ENCODE measurements around the gene RHOA.

RHOA gene

DNA sequence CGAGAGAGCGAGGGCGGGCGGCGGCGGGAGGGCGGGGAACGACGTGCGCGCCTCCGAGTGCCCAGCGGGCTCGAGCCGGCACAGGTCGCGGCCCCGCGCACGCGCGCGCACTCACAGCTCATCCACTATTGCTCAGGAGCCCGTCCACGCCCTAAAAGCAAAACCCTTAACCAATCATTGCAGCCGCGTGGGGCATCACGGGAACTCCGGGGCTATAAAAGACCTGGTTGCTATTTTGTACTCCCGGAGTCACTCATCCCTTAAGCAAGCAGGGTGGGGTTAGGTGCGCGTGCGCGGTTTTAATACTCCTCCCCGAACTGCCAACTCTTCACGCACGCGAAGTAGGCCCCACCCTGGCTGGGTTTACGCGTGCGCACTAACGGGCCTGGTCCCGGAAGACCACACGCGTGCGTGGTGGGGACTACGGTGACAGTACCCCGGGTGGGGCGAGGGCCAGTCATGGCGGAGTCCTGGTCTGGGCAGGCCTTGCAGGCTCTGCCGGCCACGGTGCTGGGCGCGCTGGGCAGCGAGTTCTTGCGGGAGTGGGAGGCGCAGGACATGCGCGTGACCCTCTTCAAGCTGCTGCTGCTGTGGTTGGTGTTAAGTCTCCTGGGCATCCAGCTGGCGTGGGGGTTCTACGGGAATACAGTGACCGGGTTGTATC, at the start of gene RHOA, which contains the start of gene TCTA:
RHOA (minus strand) TSS at position 9 of the 664 bp plus-strand sequence. CDS start 36,387 bp downstream, outside the sequence.
TCTA (plus strand) TSS at position 456 of the 664 bp plus-strand sequence; CDS start at position 460, 4 bp downstream.
- H3K9me3 ChIP-seq (ENCODE audit: control insufficient read depth in 5 of 5, low read length in 5 of 5), result no peaks in the 10 kb centered on the region
- peak within 1 kb of the TSS; percentile 96 to 99 (median 97) for H3K9ac ChIP-seq (ENCODE audit: low read length in 5 of 5)
- H3K4me3 ChIP-seq (ENCODE audit: low read depth in 1 of 5, low read length in 5 of 5), result peak within 1 kb of the TSS; percentile 85 to 97 (median 95)
- peaks cover 0 to 24% (median 14%) of the 10 kb centered on the region in 5 donors for H3K36me3 ChIP-seq (ENCODE audit: control insufficient read depth in 5 of 5, insufficient read depth in 5 of 5, low read length in 5 of 5)
- peaks cover 15 to 72% (median 69%) of the 10 kb centered on the region in 5 donors for H3K4me1 ChIP-seq (ENCODE audit: control insufficient read depth in 5 of 5, insufficient read depth in 5 of 5, low read length in 5 of 5)
- peak within 1 kb of the TSS; percentile 97 for H3K27ac ChIP-seq (ENCODE audit: low read depth, low read length)
- H3K27me3 ChIP-seq (ENCODE audit: control insufficient read depth in 5 of 5, insufficient read depth in 4 of 5, low read length in 5 of 5), result no peaks in the 10 kb centered on the region

DNA sequence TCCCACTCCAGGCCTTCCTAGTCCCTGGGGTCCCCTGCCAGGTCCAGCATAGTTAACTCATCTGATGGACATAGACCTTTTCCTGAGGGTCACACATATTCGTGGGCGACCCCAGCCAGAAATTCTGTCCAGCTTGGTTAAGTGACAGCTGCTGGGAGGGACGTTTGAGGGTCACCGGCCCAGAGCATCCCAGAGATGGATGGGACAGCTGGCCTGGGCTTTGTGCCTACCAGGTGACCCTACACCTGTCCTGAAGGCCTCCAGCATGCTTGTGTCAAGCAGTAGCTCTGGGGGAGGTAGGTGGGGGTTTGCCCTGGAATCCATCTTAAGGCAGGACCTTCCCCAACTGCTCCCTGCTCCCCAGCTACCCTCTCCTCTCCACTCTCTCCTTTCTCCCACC, 49.2 kb upstream of the RHOA start:
- peaks cover 0 to 13% (median 5%) of the 10 kb centered on the region in 5 donors for H3K4me1 ChIP-seq (ENCODE audit: control insufficient read depth in 5 of 5, insufficient read depth in 5 of 5, low read length in 5 of 5)
- H3K9ac ChIP-seq (ENCODE audit: low read length in 5 of 5), result no peak overlapping the region
- no peak overlapping the region for H3K4me3 ChIP-seq (ENCODE audit: low read depth in 1 of 5, low read length in 5 of 5)
- no peaks in the 10 kb centered on the region for H3K27me3 ChIP-seq (ENCODE audit: control insufficient read depth in 5 of 5, insufficient read depth in 4 of 5, low read length in 5 of 5)
- no peak overlapping the region for H3K27ac ChIP-seq (ENCODE audit: low read depth, low read length)
- H3K36me3 ChIP-seq (ENCODE audit: control insufficient read depth in 5 of 5, insufficient read depth in 5 of 5, low read length in 5 of 5), result no peaks in the 10 kb centered on the region
- no peaks in the 10 kb centered on the region for H3K9me3 ChIP-seq (ENCODE audit: control insufficient read depth in 5 of 5, low read length in 5 of 5)

DNA sequence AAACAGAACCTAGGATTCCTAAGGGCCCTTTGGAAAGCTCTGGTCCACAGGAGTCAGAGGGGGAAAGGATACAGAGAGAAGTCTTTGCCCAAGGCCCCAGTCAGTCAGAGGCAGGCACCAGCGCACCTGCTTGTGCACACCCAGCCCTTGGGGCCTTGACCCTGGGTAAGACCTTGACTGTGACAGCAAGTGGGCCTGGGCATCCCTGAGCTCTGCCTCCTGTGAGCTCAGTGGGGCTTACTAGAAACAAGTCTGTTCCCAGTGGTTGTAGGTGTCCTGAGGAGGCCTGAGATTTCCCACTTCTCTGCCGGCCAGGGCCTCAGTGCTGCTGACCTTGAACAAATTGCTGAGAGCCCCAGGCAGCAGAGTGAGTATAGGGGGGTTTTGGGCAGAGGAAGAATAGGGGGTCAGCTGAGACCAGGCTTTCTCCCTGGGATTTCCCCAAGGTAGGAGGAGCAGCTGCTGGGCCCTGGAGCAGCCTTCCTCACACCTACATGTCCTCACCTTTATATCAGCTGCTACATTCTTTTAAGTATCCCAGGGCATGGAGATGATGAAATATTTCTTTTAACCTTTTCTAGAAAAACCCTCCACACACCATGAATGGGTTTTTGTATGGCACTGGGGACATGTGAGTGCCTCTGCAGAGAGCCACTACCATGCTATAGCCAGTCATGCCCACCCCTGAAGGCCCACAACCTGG, 48.6 kb upstream of the RHOA start:
- H3K9me3 ChIP-seq (ENCODE audit: control insufficient read depth in 5 of 5, low read length in 5 of 5), result no peaks in the 10 kb centered on the region
- H3K27ac ChIP-seq (ENCODE audit: low read depth, low read length), result no peak overlapping the region
- H3K4me3 ChIP-seq (ENCODE audit: low read depth in 1 of 5, low read length in 5 of 5), result no peak overlapping the region
- no peak overlapping the region for H3K9ac ChIP-seq (ENCODE audit: low read length in 5 of 5)
- no peaks in the 10 kb centered on the region for H3K27me3 ChIP-seq (ENCODE audit: control insufficient read depth in 5 of 5, insufficient read depth in 4 of 5, low read length in 5 of 5)
- H3K4me1 ChIP-seq (ENCODE audit: control insufficient read depth in 5 of 5, insufficient read depth in 5 of 5, low read length in 5 of 5), result peaks cover 1 to 17% (median 10%) of the 10 kb centered on the region in 5 donors
- H3K36me3 ChIP-seq (ENCODE audit: control insufficient read depth in 5 of 5, insufficient read depth in 5 of 5, low read length in 5 of 5), result no peaks in the 10 kb centered on the region

DNA sequence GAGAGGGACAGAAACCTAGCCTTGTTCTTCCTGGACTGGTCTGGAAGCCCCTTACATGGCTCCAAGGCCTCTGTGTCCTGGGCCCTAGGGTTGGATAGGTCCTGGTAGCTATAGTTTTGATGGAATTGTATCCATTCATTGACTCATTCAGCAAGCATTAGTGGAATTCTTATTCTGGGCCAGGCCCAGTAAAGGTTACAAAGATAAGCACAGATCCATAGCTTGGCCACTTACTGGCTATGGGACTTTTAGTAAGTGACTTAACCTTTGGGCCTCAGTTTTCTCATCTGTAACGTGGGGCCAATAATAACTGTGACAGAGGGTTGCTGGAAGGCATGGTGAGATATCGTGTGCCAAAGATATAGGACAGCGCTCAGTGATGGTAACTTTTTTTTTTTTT, 44.7 kb upstream of the RHOA start:
- Histone ChIP-seq H3K4me3 (ENCODE audit: low read depth in 1 of 5, low read length in 5 of 5) (no peak overlapping the region), H3K27ac (ENCODE audit: low read depth, low read length) (no peak overlapping the region), H3K4me1 (ENCODE audit: control insufficient read depth in 5 of 5, insufficient read depth in 5 of 5, low read length in 5 of 5) (peaks cover 8 to 21% (median 18%) of the 10 kb centered on the region in 5 donors), H3K9me3 (ENCODE audit: control insufficient read depth in 5 of 5, low read length in 5 of 5) (no peaks in the 10 kb centered on the region), H3K9ac (ENCODE audit: low read length in 5 of 5) (no peak overlapping the region), H3K36me3 (ENCODE audit: control insufficient read depth in 5 of 5, insufficient read depth in 5 of 5, low read length in 5 of 5) (no peaks in the 10 kb centered on the region), H3K27me3 (ENCODE audit: control insufficient read depth in 5 of 5, insufficient read depth in 4 of 5, low read length in 5 of 5) (no peaks in the 10 kb centered on the region)

DNA sequence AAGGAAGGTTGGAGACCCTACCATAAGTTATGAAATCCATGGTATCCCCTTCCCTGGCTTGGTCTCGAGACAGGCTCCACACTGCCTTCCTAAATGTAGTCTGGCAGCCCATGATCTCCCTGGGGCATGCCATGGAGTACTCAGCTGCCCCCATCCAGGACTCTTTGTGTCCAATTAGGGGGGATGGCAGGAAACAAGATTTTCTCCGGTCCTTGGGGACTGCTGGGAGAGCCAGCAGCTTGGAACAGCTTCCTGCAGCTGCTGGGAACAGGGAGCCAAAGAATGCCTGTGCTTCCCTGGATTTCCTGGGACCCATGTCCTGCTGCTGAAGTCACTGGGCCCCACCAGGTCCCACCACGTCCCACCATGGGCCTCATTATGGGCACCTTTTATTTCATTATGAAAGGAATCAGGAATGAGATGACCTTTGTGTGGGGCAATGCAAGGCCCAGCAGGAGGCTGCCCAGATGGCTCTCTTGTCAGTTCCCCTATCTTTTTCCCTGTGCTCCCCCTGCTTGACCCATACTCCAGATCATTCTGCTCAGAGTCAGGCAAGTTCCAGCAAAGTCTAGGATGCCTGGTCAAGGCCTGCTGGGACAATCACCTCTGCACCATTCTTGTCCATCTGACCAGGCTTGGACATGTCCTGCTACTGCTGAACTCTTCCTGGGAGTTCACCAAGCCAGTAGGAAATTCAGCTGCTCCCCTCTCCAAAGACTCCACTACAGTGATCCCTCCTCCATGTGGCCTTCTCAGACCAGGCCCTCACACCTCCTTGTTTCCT, 43.3 kb upstream of the RHOA start:
- peak overlapping the region; percentile 24 for H3K27ac ChIP-seq (ENCODE audit: low read depth, low read length)

DNA sequence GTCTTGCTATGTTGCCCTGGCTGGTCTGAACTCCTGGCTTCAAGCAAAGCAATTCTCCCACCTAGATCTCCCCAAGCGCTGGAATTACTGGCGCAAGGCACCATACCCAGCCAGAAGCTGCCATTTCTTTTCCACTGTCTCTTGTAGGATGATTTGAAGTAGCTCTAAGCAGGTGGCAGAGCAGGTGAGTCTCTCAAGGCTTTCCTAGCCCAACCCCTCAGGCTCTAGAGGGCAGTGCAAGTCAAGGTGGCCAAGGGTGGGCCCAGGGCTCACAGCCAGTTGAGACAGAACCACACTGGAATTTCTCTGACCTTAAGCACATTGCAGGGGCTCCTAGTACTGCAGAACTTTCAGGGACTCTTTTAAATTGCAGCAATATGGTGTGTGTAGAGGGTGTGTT, 42.7 kb upstream of the RHOA start:
- peak overlapping the region; percentile 24 for H3K27ac ChIP-seq (ENCODE audit: low read depth, low read length)
- H3K9ac ChIP-seq (ENCODE audit: low read length in 5 of 5), result no peak overlapping the region
- no peaks in the 10 kb centered on the region for H3K27me3 ChIP-seq (ENCODE audit: control insufficient read depth in 5 of 5, insufficient read depth in 4 of 5, low read length in 5 of 5)
- H3K4me3 ChIP-seq (ENCODE audit: low read depth in 1 of 5, low read length in 5 of 5), result no peak overlapping the region
- H3K9me3 ChIP-seq (ENCODE audit: control insufficient read depth in 5 of 5, low read length in 5 of 5), result no peaks in the 10 kb centered on the region
- H3K36me3 ChIP-seq (ENCODE audit: control insufficient read depth in 5 of 5, insufficient read depth in 5 of 5, low read length in 5 of 5), result no peaks in the 10 kb centered on the region
- peaks cover 8 to 16% (median 15%) of the 10 kb centered on the region in 5 donors for H3K4me1 ChIP-seq (ENCODE audit: control insufficient read depth in 5 of 5, insufficient read depth in 5 of 5, low read length in 5 of 5)

More for the DNA sequence above, 43.3 kb upstream of the RHOA start:
- Histone ChIP-seq H3K9ac (ENCODE audit: low read length in 5 of 5) (peak overlapping the region in 2 of 5 donors; percentile 35 to 45), H3K4me3 (ENCODE audit: low read depth in 1 of 5, low read length in 5 of 5) (peak overlapping the region in 2 of 5 donors; percentile 13 to 25), H3K9me3 (ENCODE audit: control insufficient read depth in 5 of 5, low read length in 5 of 5) (no peaks in the 10 kb centered on the region), H3K36me3 (ENCODE audit: control insufficient read depth in 5 of 5, insufficient read depth in 5 of 5, low read length in 5 of 5) (no peaks in the 10 kb centered on the region), H3K4me1 (ENCODE audit: control insufficient read depth in 5 of 5, insufficient read depth in 5 of 5, low read length in 5 of 5) (peaks cover 8 to 16% (median 15%) of the 10 kb centered on the region in 5 donors), H3K27me3 (ENCODE audit: control insufficient read depth in 5 of 5, insufficient read depth in 4 of 5, low read length in 5 of 5) (no peaks in the 10 kb centered on the region)

DNA sequence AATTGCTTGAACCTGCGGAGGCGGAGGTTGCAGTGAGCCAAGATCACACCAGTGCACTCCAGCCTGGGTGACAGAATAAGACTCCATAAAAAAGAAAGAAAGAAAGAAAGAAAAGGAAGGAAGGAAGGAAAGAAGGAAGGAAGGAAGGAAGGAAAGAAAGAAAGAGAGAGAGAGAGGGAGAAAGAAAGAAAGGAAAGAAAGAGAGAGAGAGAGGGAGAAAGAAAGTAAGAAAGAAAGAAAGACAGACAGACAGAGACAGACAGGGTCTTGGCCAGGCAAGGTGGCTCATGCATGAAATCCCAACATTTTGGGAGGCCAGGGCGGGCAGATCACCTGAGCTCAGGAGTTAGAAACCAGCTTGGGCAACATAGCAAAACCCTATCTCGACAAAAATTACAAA, 41.8 kb upstream of the RHOA start:
- Histone ChIP-seq H3K27ac (ENCODE audit: low read depth, low read length) (no peak overlapping the region), H3K27me3 (ENCODE audit: control insufficient read depth in 5 of 5, insufficient read depth in 4 of 5, low read length in 5 of 5) (no peaks in the 10 kb centered on the region), H3K4me3 (ENCODE audit: low read depth in 1 of 5, low read length in 5 of 5) (no peak overlapping the region), H3K9me3 (ENCODE audit: control insufficient read depth in 5 of 5, low read length in 5 of 5) (no peaks in the 10 kb centered on the region), H3K4me1 (ENCODE audit: control insufficient read depth in 5 of 5, insufficient read depth in 5 of 5, low read length in 5 of 5) (peaks cover 8 to 19% (median 17%) of the 10 kb centered on the region in 5 donors), H3K36me3 (ENCODE audit: control insufficient read depth in 5 of 5, insufficient read depth in 5 of 5, low read length in 5 of 5) (no peaks in the 10 kb centered on the region), H3K9ac (ENCODE audit: low read length in 5 of 5) (no peak overlapping the region)

DNA sequence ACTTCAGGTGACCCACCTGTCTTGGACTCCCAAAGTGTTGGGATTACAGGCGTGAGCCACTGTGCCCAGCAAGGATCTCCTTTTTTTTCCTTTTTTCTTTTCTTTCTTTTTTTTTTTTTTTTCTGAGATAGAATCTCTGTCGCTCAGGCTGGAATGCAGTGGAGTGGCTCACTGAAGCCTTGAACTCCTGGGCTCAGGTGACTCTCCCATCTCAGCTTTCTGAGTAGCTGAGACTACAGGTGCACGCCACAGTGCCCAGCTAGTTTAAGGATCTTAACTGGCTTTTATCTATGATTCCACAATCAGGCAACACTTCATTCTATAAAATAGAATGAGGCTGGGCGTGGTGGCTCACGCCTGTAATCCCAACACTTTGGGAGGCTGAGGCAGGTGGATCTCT, 33.6 kb upstream of the RHOA start:
- H3K27ac ChIP-seq (ENCODE audit: low read depth, low read length), result no peak overlapping the region
- H3K4me1 ChIP-seq (ENCODE audit: control insufficient read depth in 5 of 5, insufficient read depth in 5 of 5, low read length in 5 of 5), result peaks cover 0 to 22% (median 12%) of the 10 kb centered on the region in 5 donors
- H3K9me3 ChIP-seq (ENCODE audit: control insufficient read depth in 5 of 5, low read length in 5 of 5), result no peaks in the 10 kb centered on the region
- no peaks in the 10 kb centered on the region for H3K27me3 ChIP-seq (ENCODE audit: control insufficient read depth in 5 of 5, insufficient read depth in 4 of 5, low read length in 5 of 5)
- H3K4me3 ChIP-seq (ENCODE audit: low read depth in 1 of 5, low read length in 5 of 5), result no peak overlapping the region
- H3K36me3 ChIP-seq (ENCODE audit: control insufficient read depth in 5 of 5, insufficient read depth in 5 of 5, low read length in 5 of 5), result no peaks in the 10 kb centered on the region
- no peak overlapping the region for H3K9ac ChIP-seq (ENCODE audit: low read length in 5 of 5)

DNA sequence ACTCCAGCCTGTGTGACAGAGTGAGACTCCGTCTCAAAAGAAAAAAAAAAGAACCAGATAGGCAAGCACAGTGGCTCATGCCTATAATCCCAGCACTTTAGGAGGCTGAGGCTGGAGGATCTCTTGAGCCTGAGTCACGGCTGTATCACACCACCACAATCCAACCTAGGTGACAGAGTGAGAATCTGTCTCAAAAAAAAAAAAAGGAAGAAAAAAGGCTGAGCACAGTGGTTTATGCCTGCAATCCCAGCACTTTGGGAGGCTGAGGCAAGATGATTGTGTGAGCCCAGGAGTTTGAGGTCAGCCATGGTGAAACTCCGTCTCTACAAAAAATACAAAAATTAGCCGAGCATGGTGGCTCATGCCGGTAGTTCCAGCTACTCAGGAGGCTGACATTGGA, 23.0 kb upstream of the RHOA start:
- Histone ChIP-seq H3K27me3 (ENCODE audit: control insufficient read depth in 5 of 5, insufficient read depth in 4 of 5, low read length in 5 of 5) (no peaks in the 10 kb centered on the region), H3K4me3 (ENCODE audit: low read depth in 1 of 5, low read length in 5 of 5) (no peak overlapping the region), H3K9ac (ENCODE audit: low read length in 5 of 5) (no peak overlapping the region), H3K4me1 (ENCODE audit: control insufficient read depth in 5 of 5, insufficient read depth in 5 of 5, low read length in 5 of 5) (peaks cover 0 to 4% (median 3%) of the 10 kb centered on the region in 5 donors), H3K27ac (ENCODE audit: low read depth, low read length) (no peak overlapping the region), H3K9me3 (ENCODE audit: control insufficient read depth in 5 of 5, low read length in 5 of 5) (no peaks in the 10 kb centered on the region), H3K36me3 (ENCODE audit: control insufficient read depth in 5 of 5, insufficient read depth in 5 of 5, low read length in 5 of 5) (no peaks in the 10 kb centered on the region)

Measured in subcutaneous abdominal adipose tissue (tissue), 5 donors.